C4-2B (cell line): ENCODE measurements around the gene ZNF281.

Source experiments
- H3K27ac ChIP-seq: fragments of 450-650 bp; 2 replicates; pipeline ENCODE4 v1.5.1; 2017
- CTCF ChIP-seq: fragments of 450-650 bp; conservative IDR thresholded peaks from 2 replicates; pipeline ENCODE4 v1.5.1; 2017; ENCODE audit warnings: mild to moderate bottlenecking
- ZFX ChIP-seq: fragments of 450-650 bp; IDR thresholded peaks from 2 replicates; pipeline ENCODE4 v1.6.1; 2017

Gene ZNF281

DNA sequence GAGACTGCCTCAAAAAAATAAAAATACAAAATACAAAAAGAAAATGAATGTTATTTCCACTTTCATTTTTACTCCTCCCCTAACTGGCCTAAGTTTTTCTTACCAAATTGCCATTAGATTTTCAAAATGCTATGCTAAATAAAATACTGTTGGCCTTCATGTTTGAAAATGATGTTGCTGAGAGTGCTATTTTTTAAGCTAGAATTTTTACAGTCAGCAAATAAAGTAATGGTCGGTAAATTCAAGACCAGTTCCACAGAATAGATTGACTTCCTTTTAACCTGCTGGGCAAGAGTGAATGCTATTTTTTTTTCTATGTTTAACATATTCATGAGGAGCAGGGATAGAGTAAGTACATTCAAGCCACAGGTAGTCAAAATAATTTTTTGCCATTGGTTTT, 31.7 kb downstream of the ZNF281 start:
- no peak overlapping the region for H3K27ac ChIP-seq
- no peak for TF ChIP-seq ZFX

DNA sequence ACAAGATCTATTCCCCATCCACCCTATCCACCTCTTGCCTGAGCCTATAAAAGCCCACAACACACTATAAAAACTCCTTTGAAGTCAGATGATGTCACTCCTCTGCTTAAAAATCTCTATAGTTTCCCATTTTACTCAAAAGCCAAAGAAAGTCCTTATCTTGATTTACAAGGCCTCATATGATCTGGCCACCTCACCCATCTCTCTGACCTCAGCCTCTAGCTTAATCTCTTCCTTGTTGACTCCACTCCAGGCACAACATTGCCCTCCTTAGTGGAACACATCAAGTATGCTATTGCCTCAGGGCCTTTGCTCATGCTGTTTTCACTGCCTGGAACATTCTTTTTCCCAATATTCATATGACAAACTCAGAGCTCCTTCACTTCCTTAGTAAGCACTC, 33.3 kb downstream of the ZNF281 start:
- H3K27ac ChIP-seq = no peak overlapping the region

DNA sequence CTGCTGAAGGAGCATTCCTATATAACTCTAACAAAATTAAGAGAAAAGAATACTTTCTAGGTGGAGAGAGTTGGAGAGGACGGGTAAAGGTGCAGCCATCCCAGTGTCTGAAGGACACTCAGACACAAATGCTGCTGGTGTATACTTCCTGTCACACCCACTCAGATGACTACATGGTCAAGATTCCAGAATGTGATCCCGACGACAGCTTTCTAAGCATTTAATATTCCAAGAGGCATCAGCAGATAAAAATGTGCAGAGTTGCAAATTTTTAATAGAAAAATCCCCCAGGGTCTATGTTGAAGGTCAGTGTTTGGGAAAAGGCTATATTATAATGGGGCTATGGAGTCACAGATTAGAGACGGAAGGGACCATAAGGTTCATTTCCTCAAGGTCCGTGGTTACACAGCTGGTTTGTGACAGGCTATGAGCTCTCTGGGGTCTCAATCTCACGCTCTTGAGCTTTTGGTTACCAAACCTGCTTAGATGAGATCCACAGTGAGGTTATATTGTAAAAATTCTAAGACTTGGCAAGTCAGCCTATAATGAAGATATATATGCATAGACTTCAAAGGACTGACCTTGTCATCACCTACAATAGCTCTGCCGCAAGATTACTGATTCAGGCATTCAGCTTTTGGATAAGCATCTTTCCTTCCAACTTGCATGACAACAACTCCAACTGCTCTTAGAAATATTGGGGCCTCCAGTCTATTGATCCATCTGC, 35.1 kb downstream of the ZNF281 start:
- H3K27ac ChIP-seq = no peak overlapping the region
- no peak for TF ChIP-seq ZFX
- TF ChIP-seq CTCF = no peak

More for the DNA sequence above, 33.3 kb downstream of the ZNF281 start:
- no peak for TF ChIP-seq CTCF
- TF ChIP-seq ZFX = no peak

- H3K27ac ChIP-seq = no peak overlapping the region
- TF ChIP-seq ZFX (no peak), CTCF (no peak)
Measured at GRCh38 chr1:200373811-200374231, 36.0 kb downstream of the ZNF281 start.

GRCh38 chr1:200372885-200373181, 37.0 kb downstream of the ZNF281 start:
- H3K27ac ChIP-seq = no peak overlapping the region
- TF ChIP-seq CTCF (no peak), ZFX (no peak)

DNA sequence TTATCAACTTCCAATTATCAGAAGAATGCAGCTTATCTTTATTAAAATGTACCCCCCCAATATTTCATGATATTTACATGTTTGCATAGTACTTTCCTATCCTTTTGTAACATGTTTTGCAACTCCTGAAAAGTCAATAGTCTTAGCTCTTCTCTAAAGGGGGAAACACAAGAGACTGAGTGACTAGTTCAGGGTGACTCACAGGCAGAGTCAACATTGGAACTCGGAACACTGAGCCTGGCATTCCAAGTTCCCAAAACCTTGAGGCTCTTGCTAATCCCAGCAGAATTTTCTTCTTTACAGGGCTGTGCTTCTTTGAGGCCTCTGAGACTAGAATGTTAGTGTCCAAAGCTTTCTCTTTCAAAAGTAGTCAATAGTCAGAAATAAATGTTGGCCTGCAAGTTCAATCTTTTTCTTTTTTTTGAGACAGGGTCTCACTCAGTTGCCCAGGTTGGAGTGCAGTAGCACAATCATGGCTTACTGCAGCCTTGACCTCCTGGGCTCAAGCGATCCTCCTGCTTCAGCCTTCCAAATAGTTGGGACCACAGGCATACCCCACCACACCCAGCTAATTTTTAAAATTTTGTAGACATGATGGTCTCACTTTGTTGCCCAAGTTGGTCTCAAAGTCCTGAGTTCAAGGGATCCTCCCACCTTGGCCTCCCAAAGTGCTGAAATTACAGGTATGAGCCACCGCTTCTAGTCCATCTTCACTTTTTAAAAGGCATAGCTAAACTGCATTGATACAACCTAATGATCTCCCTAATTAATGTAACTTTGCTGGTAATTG, 37.5 kb downstream of the ZNF281 start:
- H3K27ac ChIP-seq = peak overlapping the region; percentile 54; the same call in 1 of the 2 replicates
- no peak for TF ChIP-seq ZFX

DNA sequence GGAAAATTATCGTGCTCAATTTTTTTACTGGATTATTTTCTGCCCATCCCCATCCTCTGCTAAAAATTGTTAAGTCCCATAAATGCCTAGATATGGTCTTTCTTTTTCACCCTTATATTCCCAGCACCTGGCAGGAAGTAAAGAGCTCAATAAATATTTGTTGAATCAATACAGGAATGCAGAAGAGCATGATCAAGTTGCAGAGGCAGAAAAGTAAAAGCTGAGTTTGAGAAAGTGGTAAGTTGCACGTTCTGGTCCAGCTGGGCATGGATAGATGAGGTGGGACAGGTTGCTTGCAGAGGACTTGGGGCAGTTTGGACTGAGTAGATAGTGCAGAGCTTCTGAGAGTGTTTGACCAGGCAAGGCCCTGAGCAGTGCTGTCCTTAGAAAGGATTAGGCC, 40.1 kb downstream of the ZNF281 start:
- peak overlapping the region; percentile 55 for H3K27ac ChIP-seq
- TF ChIP-seq ZFX = no peak
- no peak for TF ChIP-seq CTCF

DNA sequence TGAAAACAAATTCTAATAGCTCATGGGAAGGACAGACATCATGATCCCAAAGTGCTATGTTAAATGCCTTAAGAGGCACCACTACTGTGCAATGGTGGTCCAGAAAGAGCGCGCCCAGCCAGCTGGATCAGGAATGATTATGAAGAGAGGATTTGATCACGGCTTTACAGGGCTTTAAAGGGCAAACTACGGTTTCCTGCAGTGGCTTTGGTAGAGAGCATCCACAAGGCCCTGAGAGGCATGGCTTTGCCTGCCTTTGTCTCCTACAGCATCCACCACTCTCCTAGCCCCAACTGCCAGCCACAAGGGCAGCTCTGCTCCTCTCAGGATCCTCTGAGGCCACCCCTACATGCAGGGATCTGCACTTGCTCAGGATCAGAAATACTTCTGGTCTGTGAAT, 40.7 kb downstream of the ZNF281 start:
- H3K27ac ChIP-seq = peak overlapping the region; percentile 55
- TF ChIP-seq ZFX (no peak), CTCF (no peak)
